H1 (cell line): ENCODE data around the gene MVK. TPM values are rescaled to one million over a fixed set of nuclear protein-coding genes. Genes with fewer than 3 reads are reported as not detected.

Experiments
- CTCF ChIA-PET: fragments of 300-600 bp; sonication (Branson Sonifier 250); formaldehyde crosslinking; loops from one replicate; lab custom pipeline; 2021; ENCODE audit not compliant: partially characterized antibody; lab: Charles Lee
- POLR2A ChIA-PET: fragments of 300-600 bp; sonication (Branson Sonifier 250); formaldehyde crosslinking; loops from one replicate; lab custom pipeline; 2021; ENCODE audit warnings: inconsistent platforms; ENCODE audit not compliant: partially characterized antibody; lab: Charles Lee
- DNase-seq, 2 experiments: peaks; one replicate each; pipeline versions ENCODE4 v3.0.0 to v3.0.0-alpha.2; 2010 to 2022; ENCODE audit warnings: low spot score in 2 of 2, low read depth in 1 of 2, mixed read lengths in 1 of 2
- FAIRE-seq: peaks from 2 replicates; lab custom pipeline; 2011; peaks lifted over from hg19 to GRCh38; lab: Jason Lieb, UNC
- H2AFZ ChIP-seq: 2 replicates; pipeline ENCODE4 v1.8.1; 2012; ENCODE audit warnings: low read length, inconsistent platforms
- H2AK5ac ChIP-seq: 2 replicates; pipeline ENCODE4 v1.6.1; 2013; ENCODE audit warnings: low read depth, low read length
- H2BK120ac ChIP-seq: replicated peaks from 2 replicates; pipeline ENCODE3; 2013; ENCODE audit warnings: low read depth, low read length, inconsistent platforms
- H2BK12ac ChIP-seq: 2 replicates; pipeline ENCODE4 v1.6.1; 2013; ENCODE audit warnings: low read depth, low read length
- H2BK15ac ChIP-seq: 2 replicates; pipeline ENCODE4 v1.6.1; 2013; ENCODE audit warnings: low read length
- H2BK20ac ChIP-seq: 2 replicates; pipeline ENCODE4 v1.6.1; 2013; ENCODE audit warnings: low read length
- H2BK5ac ChIP-seq: 2 replicates; pipeline ENCODE4 v1.6.1; 2013; ENCODE audit warnings: low read depth, low read length
- H3K14ac ChIP-seq: 2 replicates; pipeline ENCODE4 v1.6.1; 2013; ENCODE audit warnings: inconsistent platforms; ENCODE audit not compliant: insufficient read length
- H3K18ac ChIP-seq: 2 replicates; pipeline ENCODE4 v1.6.1; 2013; ENCODE audit warnings: low read length; ENCODE audit errors: extremely low read depth
- H3K23ac ChIP-seq: 2 replicates; pipeline ENCODE4 v1.6.1; 2013; ENCODE audit warnings: inconsistent platforms; ENCODE audit not compliant: insufficient read length
- H3K23me2 ChIP-seq: 2 replicates; pipeline ENCODE4 v1.6.1; 2013; ENCODE audit warnings: low read depth, low read length
- H3K27ac ChIP-seq: 2 replicates; pipeline ENCODE4 v1.6.1; 2011; ENCODE audit warnings: low read depth, low read length, inconsistent platforms
- H3K27me3 ChIP-seq, 4 experiments: replicated peaks in 1 of 4; 1 replicate in 1 of 4; 2 replicates in 3 of 4; pipeline versions ENCODE4 v1.6.1 to v1.8.1; 2011 to 2013; ENCODE audit warnings: low read length in 3 of 4, mild to moderate bottlenecking in 3 of 4, inconsistent platforms in 2 of 4, mixed read lengths in 2 of 4, moderate library complexity in 1 of 4; ENCODE audit not compliant: control insufficient read depth in 3 of 4, insufficient read depth in 3 of 4; ENCODE audit errors: extremely low read depth in 1 of 4
- H3K36me3 ChIP-seq, 4 experiments: 2 replicates each; pipeline versions ENCODE4 v1.6.1 to v1.8.1; 2011 to 2013; ENCODE audit warnings: mild to moderate bottlenecking in 4 of 4, low read length in 3 of 4, moderate library complexity in 2 of 4, control low read depth in 1 of 4, inconsistent platforms in 1 of 4; ENCODE audit not compliant: insufficient read depth in 4 of 4, control insufficient read depth in 2 of 4
- H3K4ac ChIP-seq: replicated peaks from 2 replicates; pipeline ENCODE3; 2013; ENCODE audit warnings: low read length, low read depth, mixed read lengths, inconsistent platforms; ENCODE audit not compliant: insufficient read length
- H3K4me1 ChIP-seq, 4 experiments: replicated peaks in 1 of 4; 1 replicate in 1 of 4; 2 replicates in 3 of 4; pipeline versions ENCODE4 v1.6.1 to v1.8.1; 2011 to 2013; ENCODE audit warnings: low read length in 3 of 4, inconsistent platforms in 2 of 4, mixed read lengths in 1 of 4; ENCODE audit not compliant: insufficient read depth in 4 of 4, control insufficient read depth in 3 of 4
- H3K4me2 ChIP-seq, 2 experiments: 2 replicates each; pipeline versions ENCODE4 v1.6.1 to v1.8.1; 2011 to 2013; ENCODE audit warnings: low read depth in 2 of 2, low read length in 2 of 2, control low read depth in 1 of 2, inconsistent platforms in 1 of 2, mild to moderate bottlenecking in 1 of 2; ENCODE audit not compliant: insufficient read depth in 1 of 2
- H3K4me3 ChIP-seq, 4 experiments: fragments of 200-600, 300-600 bp in 1 of 4; sonication (generic), shearing (Covaris generic), sonication (Bioruptor Twin) in 1 of 4; 2 replicates each; pipeline versions ENCODE4 v1.5.1 to v1.8.1; 2011 to 2016; ENCODE audit warnings: low read length in 4 of 4, low read depth in 3 of 4, control low read depth in 2 of 4, inconsistent platforms in 2 of 4, mild to moderate bottlenecking in 2 of 4, mixed read lengths in 1 of 4, moderate library complexity in 1 of 4; ENCODE audit not compliant: insufficient read depth in 2 of 4; ENCODE audit errors: extremely low read depth in 1 of 4
- H3K56ac ChIP-seq: replicated peaks from 2 replicates; pipeline ENCODE3; 2013; ENCODE audit warnings: low read depth, mild to moderate bottlenecking, mixed read lengths, low read length, inconsistent platforms; ENCODE audit not compliant: insufficient read length
- H3K79me1 ChIP-seq: 2 replicates; pipeline ENCODE4 v1.6.1; 2013; ENCODE audit warnings: low read depth, low read length, control low read depth
- H3K79me2 ChIP-seq, 2 experiments: 2 replicates each; pipeline versions ENCODE4 v1.6.1 to v1.8.1; 2012 to 2013; ENCODE audit warnings: low read length in 2 of 2, mild to moderate bottlenecking in 2 of 2, inconsistent platforms in 1 of 2; ENCODE audit not compliant: insufficient read depth in 2 of 2, control insufficient read depth in 1 of 2
- H3K9ac ChIP-seq, 4 experiments: replicated peaks in 1 of 4; 1 replicate in 1 of 4; 2 replicates in 3 of 4; pipeline versions ENCODE4 v1.6.1 to v1.8.1; 2011 to 2013; ENCODE audit warnings: low read depth in 3 of 4, low read length in 3 of 4, control low read depth in 2 of 4, mild to moderate bottlenecking in 2 of 4, moderate library complexity in 2 of 4, inconsistent platforms in 1 of 4; ENCODE audit errors: extremely low read depth in 1 of 4
- H3K9me3 ChIP-seq, 2 experiments: 2 replicates each; pipeline versions ENCODE4 v1.6.1 to v1.8.1; 2012 to 2013; ENCODE audit warnings: mild to moderate bottlenecking in 2 of 2, moderate library complexity in 2 of 2, control low read depth in 1 of 2, inconsistent platforms in 1 of 2, low read depth in 1 of 2, low read length in 1 of 2, mixed read lengths in 1 of 2; ENCODE audit not compliant: insufficient read depth in 2 of 2
- H4K20me1 ChIP-seq, 2 experiments: replicated peaks in 1 of 2; 2 replicates each; pipeline versions ENCODE3 to v1.8.1; 2011 to 2013; ENCODE audit warnings: inconsistent platforms in 2 of 2, low read length in 2 of 2, mild to moderate bottlenecking in 1 of 2; ENCODE audit not compliant: insufficient read depth in 2 of 2, control insufficient read depth in 1 of 2
- H4K5ac ChIP-seq: 2 replicates; pipeline ENCODE4 v1.6.1; 2013; ENCODE audit warnings: low read length, low read depth, mixed read lengths, inconsistent platforms; ENCODE audit not compliant: insufficient read length
- H4K8ac ChIP-seq: 2 replicates; pipeline ENCODE4 v1.8.0; 2013; ENCODE audit warnings: mild to moderate bottlenecking, moderate library complexity, low read length, inconsistent platforms; ENCODE audit not compliant: insufficient read depth; ENCODE audit errors: extremely low read depth
- H4K91ac ChIP-seq: replicated peaks from 2 replicates; pipeline ENCODE3; 2013; ENCODE audit warnings: low read length, mixed read lengths, inconsistent platforms; ENCODE audit not compliant: insufficient read length
- CHD2 ChIP-seq: IDR thresholded peaks from 2 replicates; pipeline ENCODE4 v1.6.1; 2012; ENCODE audit warnings: low read length, improper control_type of control experiment
- CREB1 ChIP-seq: IDR thresholded peaks from 2 replicates; pipeline ENCODE4 v1.6.1; 2012; ENCODE audit warnings: inconsistent platforms
- CTBP2 ChIP-seq: IDR thresholded peaks from 2 replicates; pipeline ENCODE4 v1.7.0; 2011; ENCODE audit warnings: borderline replicate concordance, mild to moderate bottlenecking, moderate library complexity, mixed read lengths, low read length; ENCODE audit not compliant: insufficient read depth, insufficient read length
- HDAC2 ChIP-seq, 2 experiments: fragments of 300-600 bp in 1 of 2; sonication (generic) in 1 of 2; IDR thresholded peaks; 2 replicates each; pipeline ENCODE4 v1.6.1; 2011 to 2012; ENCODE audit warnings: low read depth in 2 of 2, low read length in 2 of 2, mild to moderate bottlenecking in 2 of 2, moderate library complexity in 2 of 2, borderline replicate concordance in 1 of 2, inconsistent platforms in 1 of 2
- NRF1 ChIP-seq: IDR thresholded peaks from 2 replicates; pipeline ENCODE4 v1.6.1; 2011; ENCODE audit warnings: mild to moderate bottlenecking, low read depth, low read length, improper control_type of control experiment
- PHF8 ChIP-seq: fragments of 200-600 bp; sonication (generic); conservative IDR thresholded peaks from 2 replicates; pipeline ENCODE4 v1.7.1; 2012; ENCODE audit warnings: low read depth, mild to moderate bottlenecking, inconsistent platforms, low read length, moderate library complexity
- RAD21 ChIP-seq, 2 experiments: IDR thresholded peaks in 1 of 2; conservative IDR thresholded peaks in 1 of 2; 2 replicates each; pipeline ENCODE4 v1.6.1; 2011; ENCODE audit warnings: low read depth in 2 of 2, low read length in 2 of 2, improper control_type of control experiment in 1 of 2, inconsistent platforms in 1 of 2, mild to moderate bottlenecking in 1 of 2, moderate library complexity in 1 of 2
- RNF2 ChIP-seq: fragments of 200-900, 300-1000 bp; sonication (generic); IDR thresholded peaks from 2 replicates; pipeline ENCODE4 v1.7.1; 2016; ENCODE audit warnings: borderline replicate concordance, low read depth, mild to moderate bottlenecking, antibody characterized with exemption, low read length; ENCODE audit not compliant: poor library complexity, severe bottlenecking; ENCODE audit errors: missing control alignments
- SP2 ChIP-seq: IDR thresholded peaks from 2 replicates; pipeline ENCODE4 v1.6.1; 2012; ENCODE audit warnings: mild to moderate bottlenecking, low read length, inconsistent platforms
- SRF ChIP-seq: IDR thresholded peaks from 2 replicates; pipeline ENCODE4 v1.6.1; 2011; ENCODE audit warnings: mild to moderate bottlenecking, low read depth, low read length, moderate library complexity
- ZNF274 ChIP-seq: IDR thresholded peaks from 2 replicates; pipeline ENCODE4 v1.7.0; 2012; ENCODE audit warnings: low read length, borderline replicate concordance; ENCODE audit errors: extremely low read depth
- WGBS, 2 experiments: shearing (Covaris generic) in 1 of 2; methylation state at CpG; one replicate each; pipeline versions ENCODE4 v1.1.6 to v1.1.7; 2013 to 2015; ENCODE audit warnings: low lambda C conversion rate in 2 of 2, mixed read lengths in 2 of 2, inconsistent platforms in 1 of 2, low coverage in 1 of 2, missing lambda C conversion rate in 1 of 2; ENCODE audit not compliant: insufficient replicate concordance in 2 of 2, insufficient coverage in 1 of 2, insufficient read length in 1 of 2; ENCODE audit errors: extremely low coverage in 1 of 2, missing lambda C conversion rate in 1 of 2; 5-methylcytosine and 5-hydroxymethylcytosine counted together
- polyA plus RNA-seq, 7 experiments: library from polyadenylated mRNA; depleted of rRNA in 3 of 7; stranded (reverse) in 5 of 7; unstranded in 2 of 7; fragments of >200 nt in 5 of 7; fragments of 200-250 nt in 2 of 7; gene quantifications; 1 replicate in 5 of 7; 2 replicates in 1 of 7; 4 replicates in 1 of 7; pipeline versions ENCODE4 v1.2.1 to v1.2.3, GENCODE V29; 2011 to 2013; ENCODE audit warnings: missing spikeins in 2 of 7, mixed read lengths in 2 of 7
- total RNA-seq: library from RNA; stranded (reverse); fragmentation: NEBNext Ultra II Directional; extraction: Animal tissue kit (Norgen Biotek cat#: 25700); gene quantifications from 2 replicates; pipeline ENCODE4 v1.2.1, GENCODE V29; 2021
- TF ChIP-seq, protein P1 (sequence below): IDR thresholded peaks from 2 replicates; pipeline ENCODE4 v1.6.1; 2011; ENCODE audit warnings: low read depth, mild to moderate bottlenecking, low read length; ENCODE audit not compliant: insufficient read depth

The MVK gene
- total and polyA plus RNA-seq, 2 of the 8 experiments (the other 6 are each of a cell fraction or from before 2014, with no cell fraction given), result 15.7 to 20.9 TPM

DNA sequence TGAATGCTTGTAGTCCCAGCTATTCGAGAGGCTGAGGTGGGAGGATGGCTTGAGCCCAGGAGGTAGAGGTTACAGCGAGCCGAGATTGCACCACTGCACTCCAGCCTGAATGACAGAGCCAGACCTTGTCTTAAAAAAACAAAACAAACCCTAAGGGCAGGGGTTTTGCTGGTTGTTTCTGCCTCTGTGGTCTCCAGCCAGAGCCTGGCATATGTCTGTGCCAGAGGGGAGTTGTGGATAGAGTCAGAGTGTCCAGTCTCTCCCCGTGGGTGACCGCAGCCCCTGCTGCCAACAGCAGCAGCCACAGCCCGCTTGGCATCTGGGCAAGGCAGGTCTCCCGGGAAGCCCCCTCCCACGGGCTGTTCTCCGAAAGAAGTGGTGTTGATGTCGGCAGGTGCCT, 37.6 kb downstream of the MVK start:
- no peak overlapping the region for H4K8ac ChIP-seq
- H3K79me1 ChIP-seq, result no peaks in the 10 kb centered on the region
- H3K23me2 ChIP-seq, result no peaks in the 10 kb centered on the region
- H3K18ac ChIP-seq, result no peak overlapping the region
- H2BK20ac ChIP-seq, result no peak overlapping the region
- no peak for DNase-seq
- 92% methylated on average over 8 of the region's 10 CpGs; no CpG with 5 or more reads in 1 of the 2 experiments for whole genome bisulfite sequencing, 2 experiments
- H2BK5ac ChIP-seq, result no peak overlapping the region
- no peak overlapping the region for H2AK5ac ChIP-seq
- no peak overlapping the region for H3K27ac ChIP-seq
- ChIA-PET POLR2A (interaction anchor here (0.9 kb wide), 1 partner anchor 13 kb away, joined by 3 read pairs; no protein-coding TSS in a partner anchor), CTCF (interaction anchor here (0.8 to 5.7 kb wide), 2 partner anchors 13 to 166 kb away, joined by 3 to 37 read pairs; no protein-coding TSS in a partner anchor)
- no peak overlapping the region for H4K5ac ChIP-seq
- no peak overlapping the region for H3K9ac ChIP-seq
- no peak overlapping the region for H3K14ac ChIP-seq
- no peak overlapping the region for H3K4me3 ChIP-seq
- no peak overlapping the region for H2BK120ac ChIP-seq
- H3K4me2 ChIP-seq, result no peak overlapping the region
- no peak for FAIRE-seq
- H4K91ac ChIP-seq, result no peak overlapping the region
- H3K56ac ChIP-seq, result no peak overlapping the region
- no peaks in the 10 kb centered on the region for H3K79me2 ChIP-seq
- no peak overlapping the region for H3K23ac ChIP-seq
- H2BK12ac ChIP-seq, result no peak overlapping the region
- no peak overlapping the region for H2BK15ac ChIP-seq
- H2AFZ ChIP-seq, result no peak overlapping the region
- 0 out of 7 replicates have a peak, but pooled peaks cover 0 to 2% (median 0%) of the 10 kb centered on the region in 4 experiments for H3K27me3 ChIP-seq
- no peak overlapping the region for H3K4ac ChIP-seq
- no peaks in the 10 kb centered on the region for H4K20me1 ChIP-seq
- no peaks in the 10 kb centered on the region for H3K36me3 ChIP-seq
- peaks cover 0 to 6% (median under 1%) of the 10 kb centered on the region in 4 experiments; a peak in 5 of 7 replicates for H3K4me1 ChIP-seq
- H3K9me3 ChIP-seq, result no peaks in the 10 kb centered on the region
- TF ChIP-seq CTBP2 (no peak), CHD2 (no peak), RAD21 (IDR thresholded peaks at IDR 0.05 in 1 of 2, conservative IDR thresholded peaks at IDR 0.05 in 1 of 2; ENCODE audit: low read depth in 2 of 2, low read length in 2 of 2) (no peak), NRF1 (no peak), HDAC2 (IDR thresholded peaks at IDR 0.05; ENCODE audit: borderline replicate concordance in 1 of 2, low read depth in 2 of 2, low read length in 2 of 2) (no peak), SRF (no peak), PHF8 (no peak), ZNF274 (no peak), SP2 (no peak), RNF2 (no peak), CREB1 (no peak)
- TF ChIP-seq, protein P1, sequence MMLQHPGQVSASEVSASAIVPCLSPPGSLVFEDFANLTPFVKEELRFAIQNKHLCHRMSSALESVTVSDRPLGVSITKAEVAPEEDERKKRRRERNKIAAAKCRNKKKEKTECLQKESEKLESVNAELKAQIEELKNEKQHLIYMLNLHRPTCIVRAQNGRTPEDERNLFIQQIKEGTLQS, result no peak
